Measurements from ENCODE around the gene SPP2. TPM values are rescaled to one million over a fixed set of nuclear protein-coding genes. Genes with fewer than 3 reads are reported as not detected.

SPP2 gene
- total and polyA plus RNA-seq, 9 of the 15 experiments (the other 6 are each of a cell fraction or from before 2014, with no cell fraction given) = not detected

- no peak overlapping the region for H3K4me3 ChIP-seq
- TF ChIP-seq CBFA2T3 (IDR thresholded peaks at IDR 0.05) (no peak), ARID1B (IDR thresholded peaks at IDR 0.05) (no peak)
- ATAC-seq (no peak), FAIRE-seq (no peak), DNase-seq (ENCODE audit: extremely low read depth in 1 of 4, low spot score in 3 of 4) (no peak)
- H3K79me2 ChIP-seq (ENCODE audit: control insufficient read depth, insufficient read depth, low read length) = no peaks in the 10 kb centered on the region
- H3K27ac ChIP-seq (ENCODE audit: extremely low read depth, low read depth, low read length) = no peak overlapping the region
- no peaks in the 10 kb centered on the region for H3K9me3 ChIP-seq (replicated peaks; ENCODE audit: control insufficient read depth, insufficient read depth, low read depth, low read length)
- H3K36me3 ChIP-seq (ENCODE audit: control insufficient read depth, insufficient read depth, low read length) = no peaks in the 10 kb centered on the region
- H3K4me2 ChIP-seq (ENCODE audit: insufficient read depth, low read length) = no peak overlapping the region
- H4K20me1 ChIP-seq (replicated peaks; ENCODE audit: control insufficient read depth, insufficient read depth, low read length) = no peaks in the 10 kb centered on the region
- H3K9me1 ChIP-seq (ENCODE audit: control insufficient read depth, insufficient read depth, low read length) = no peaks in the 10 kb centered on the region
- no peaks in the 10 kb centered on the region for H3K4me1 ChIP-seq (replicated peaks in 1 of 2; ENCODE audit: control insufficient read depth in 2 of 2, insufficient read depth in 2 of 2, low read length in 2 of 2)
- in situ Hi-C loops (cut with MboI) = no loop called here
- CTCF ChIA-PET (ENCODE audit: low intra/inter-chr PET ratio) = no interaction called here
- H2AFZ ChIP-seq (ENCODE audit: low read depth, low read length) = no peak overlapping the region
- H3K27me3 ChIP-seq (ENCODE audit: control insufficient read depth in 2 of 2, insufficient read depth in 2 of 2, low read length in 2 of 2) = peaks cover 0 to 6% of the 10 kb centered on the region in 2 experiments; a peak in 2 of 5 replicates
- 0% methylated on average over 3 of the region's 3 CpGs for WGBS (ENCODE audit: insufficient coverage, low coverage, missing lambda C conversion rate)
- POLR2A ChIA-PET = no interaction called here
- BruUV-seq (replicated peaks) = no TSS peak
- H3K9ac ChIP-seq (ENCODE audit: insufficient read depth in 1 of 2, low read depth in 2 of 2, low read length in 2 of 2) = no peak overlapping the region
- intact Hi-C loops (cut with micrococcal nuclease) = no loop called here
Observed at GRCh38 chr2:234071664-234072063, 21.2 kb downstream of the SPP2 start.

- no peak overlapping the region for H3K4me2 ChIP-seq (ENCODE audit: insufficient read depth, low read length)
- no peaks in the 10 kb centered on the region for H3K9me3 ChIP-seq (replicated peaks; ENCODE audit: control insufficient read depth, insufficient read depth, low read depth, low read length)
- in situ Hi-C loops (cut with MboI) (no loop called here), intact Hi-C loops (cut with micrococcal nuclease) (no loop called here)
- no peak overlapping the region for H3K4me3 ChIP-seq
- no TSS peak for BruUV-seq (replicated peaks)
- DNase-seq (ENCODE audit: extremely low read depth in 1 of 4, low spot score in 3 of 4) (no peak), ATAC-seq (no peak), FAIRE-seq (no peak)
- H2AFZ ChIP-seq (ENCODE audit: low read depth, low read length) = no peak overlapping the region
- WGBS (ENCODE audit: insufficient coverage, low coverage, missing lambda C conversion rate) = 0% methylated on average over 4 of the region's 4 CpGs
- ChIA-PET CTCF (ENCODE audit: low intra/inter-chr PET ratio) (no interaction called here), POLR2A (no interaction called here)
- peaks cover 0 to 6% of the 10 kb centered on the region in 2 experiments; a peak in 2 of 5 replicates for H3K27me3 ChIP-seq (ENCODE audit: control insufficient read depth in 2 of 2, insufficient read depth in 2 of 2, low read length in 2 of 2)
- H3K27ac ChIP-seq (ENCODE audit: extremely low read depth, low read depth, low read length) = no peak overlapping the region
- H3K9me1 ChIP-seq (ENCODE audit: control insufficient read depth, insufficient read depth, low read length) = no peaks in the 10 kb centered on the region
- no peak overlapping the region for H3K9ac ChIP-seq (ENCODE audit: insufficient read depth in 1 of 2, low read depth in 2 of 2, low read length in 2 of 2)
- H3K4me1 ChIP-seq (replicated peaks in 1 of 2; ENCODE audit: control insufficient read depth in 2 of 2, insufficient read depth in 2 of 2, low read length in 2 of 2) = no peaks in the 10 kb centered on the region
- H4K20me1 ChIP-seq (replicated peaks; ENCODE audit: control insufficient read depth, insufficient read depth, low read length) = no peaks in the 10 kb centered on the region
- no peaks in the 10 kb centered on the region for H3K36me3 ChIP-seq (ENCODE audit: control insufficient read depth, insufficient read depth, low read length)
- no peaks in the 10 kb centered on the region for H3K79me2 ChIP-seq (ENCODE audit: control insufficient read depth, insufficient read depth, low read length)
- TF ChIP-seq MNT (conservative IDR thresholded peaks at IDR 0.05) (no peak), NR2C1 (IDR thresholded peaks at IDR 0.05) (no peak), NR2C1 (tag; IDR thresholded peaks at IDR 0.05) (no peak), SREBF1 (IDR thresholded peaks at IDR 0.05; ENCODE audit: borderline replicate concordance, low read depth, low read length) (no peak), FOXM1 (IDR thresholded peaks at IDR 0.05; ENCODE audit: low read depth) (no peak), FOXM1 (CRISPR knock-in tag; IDR thresholded peaks at IDR 0.05; ENCODE audit: low read depth) (no peak), HEY1 (CRISPR knock-in tag; IDR thresholded peaks at IDR 0.05; ENCODE audit: borderline replicate concordance) (no peak), SIRT6 (IDR thresholded peaks at IDR 0.05; ENCODE audit: low read depth, low read length) (no peak), HES1 (IDR thresholded peaks at IDR 0.05; ENCODE audit: low read depth) (no peak), E2F1 (CRISPR knock-in tag; IDR thresholded peaks at IDR 0.05) (no peak), SMAD2 (IDR thresholded peaks at IDR 0.05; ENCODE audit: low read depth, low read length) (no peak)
Observed at GRCh38 chr2:234072454-234072853, 22.0 kb downstream of the SPP2 start.

Measured in K562 (cell line).